ENCODE data around the gene QRICH1.

DNA sequence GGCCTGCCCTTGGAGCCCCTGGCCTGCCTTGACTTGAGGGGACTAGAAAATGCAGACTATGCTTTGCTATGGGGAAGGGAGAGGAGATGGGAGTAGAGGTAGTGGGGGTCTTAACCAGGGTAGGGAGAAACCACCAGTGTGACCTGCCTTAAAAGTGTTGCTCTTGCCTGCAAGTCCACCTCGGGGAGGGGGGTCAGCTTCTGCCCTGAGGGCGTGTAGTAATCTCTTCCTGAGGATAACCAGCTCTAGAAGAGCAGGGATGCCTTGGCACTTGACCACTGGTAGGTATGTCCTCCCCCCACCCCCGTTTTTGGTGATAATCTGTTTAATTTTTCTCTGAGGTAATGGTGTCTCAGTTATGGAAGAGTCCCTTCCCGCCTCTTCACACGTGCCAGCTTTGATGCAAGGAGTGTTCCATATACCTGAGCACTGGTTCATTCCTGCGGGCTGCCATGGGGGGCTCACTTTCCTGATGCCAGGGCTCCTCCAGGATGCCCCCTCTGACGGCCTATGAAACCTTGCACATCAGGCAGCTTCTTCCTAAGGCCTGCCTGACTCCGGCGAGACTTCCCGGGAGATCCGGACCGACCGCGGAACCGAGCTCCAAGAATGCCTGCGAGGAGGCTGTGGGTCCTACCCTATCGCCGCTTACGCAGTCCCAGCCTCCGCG is 104.6 kb downstream of the QRICH1 start:
- TF ChIP-seq, protein P1, sequence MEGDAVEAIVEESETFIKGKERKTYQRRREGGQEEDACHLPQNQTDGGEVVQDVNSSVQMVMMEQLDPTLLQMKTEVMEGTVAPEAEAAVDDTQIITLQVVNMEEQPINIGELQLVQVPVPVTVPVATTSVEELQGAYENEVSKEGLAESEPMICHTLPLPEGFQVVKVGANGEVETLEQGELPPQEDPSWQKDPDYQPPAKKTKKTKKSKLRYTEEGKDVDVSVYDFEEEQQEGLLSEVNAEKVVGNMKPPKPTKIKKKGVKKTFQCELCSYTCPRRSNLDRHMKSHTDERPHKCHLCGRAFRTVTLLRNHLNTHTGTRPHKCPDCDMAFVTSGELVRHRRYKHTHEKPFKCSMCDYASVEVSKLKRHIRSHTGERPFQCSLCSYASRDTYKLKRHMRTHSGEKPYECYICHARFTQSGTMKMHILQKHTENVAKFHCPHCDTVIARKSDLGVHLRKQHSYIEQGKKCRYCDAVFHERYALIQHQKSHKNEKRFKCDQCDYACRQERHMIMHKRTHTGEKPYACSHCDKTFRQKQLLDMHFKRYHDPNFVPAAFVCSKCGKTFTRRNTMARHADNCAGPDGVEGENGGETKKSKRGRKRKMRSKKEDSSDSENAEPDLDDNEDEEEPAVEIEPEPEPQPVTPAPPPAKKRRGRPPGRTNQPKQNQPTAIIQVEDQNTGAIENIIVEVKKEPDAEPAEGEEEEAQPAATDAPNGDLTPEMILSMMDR (IDR thresholded peaks at IDR 0.05) = no peak
- TF ChIP-seq, protein P2, sequence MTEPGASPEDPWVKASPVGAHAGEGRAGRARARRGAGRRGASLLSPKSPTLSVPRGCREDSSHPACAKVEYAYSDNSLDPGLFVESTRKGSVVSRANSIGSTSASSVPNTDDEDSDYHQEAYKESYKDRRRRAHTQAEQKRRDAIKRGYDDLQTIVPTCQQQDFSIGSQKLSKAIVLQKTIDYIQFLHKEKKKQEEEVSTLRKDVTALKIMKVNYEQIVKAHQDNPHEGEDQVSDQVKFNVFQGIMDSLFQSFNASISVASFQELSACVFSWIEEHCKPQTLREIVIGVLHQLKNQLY (CRISPR knock-in tag; IDR thresholded peaks at IDR 0.05) = no peak
- TF ChIP-seq, protein P3, sequence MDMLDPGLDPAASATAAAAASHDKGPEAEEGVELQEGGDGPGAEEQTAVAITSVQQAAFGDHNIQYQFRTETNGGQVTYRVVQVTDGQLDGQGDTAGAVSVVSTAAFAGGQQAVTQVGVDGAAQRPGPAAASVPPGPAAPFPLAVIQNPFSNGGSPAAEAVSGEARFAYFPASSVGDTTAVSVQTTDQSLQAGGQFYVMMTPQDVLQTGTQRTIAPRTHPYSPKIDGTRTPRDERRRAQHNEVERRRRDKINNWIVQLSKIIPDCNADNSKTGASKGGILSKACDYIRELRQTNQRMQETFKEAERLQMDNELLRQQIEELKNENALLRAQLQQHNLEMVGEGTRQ (CRISPR knock-in tag; IDR thresholded peaks at IDR 0.05) = no peak
- TF ChIP-seq ELF4 (CRISPR knock-in tag; IDR thresholded peaks at IDR 0.05; ENCODE audit: low read depth) (no peak), CREB1 (CRISPR knock-in tag; IDR thresholded peaks at IDR 0.05) (no peak), JUN (CRISPR knock-in tag; IDR thresholded peaks at IDR 0.05) (no peak), ZNF121 (CRISPR knock-in tag; IDR thresholded peaks at IDR 0.05) (no peak)
- TF ChIP-seq, protein P4, sequence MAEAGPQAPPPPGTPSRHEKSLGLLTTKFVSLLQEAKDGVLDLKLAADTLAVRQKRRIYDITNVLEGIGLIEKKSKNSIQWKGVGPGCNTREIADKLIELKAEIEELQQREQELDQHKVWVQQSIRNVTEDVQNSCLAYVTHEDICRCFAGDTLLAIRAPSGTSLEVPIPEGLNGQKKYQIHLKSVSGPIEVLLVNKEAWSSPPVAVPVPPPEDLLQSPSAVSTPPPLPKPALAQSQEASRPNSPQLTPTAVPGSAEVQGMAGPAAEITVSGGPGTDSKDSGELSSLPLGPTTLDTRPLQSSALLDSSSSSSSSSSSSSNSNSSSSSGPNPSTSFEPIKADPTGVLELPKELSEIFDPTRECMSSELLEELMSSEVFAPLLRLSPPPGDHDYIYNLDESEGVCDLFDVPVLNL (CRISPR knock-in tag; IDR thresholded peaks at IDR 0.05; ENCODE audit: borderline replicate concordance, low read depth) = no peak
- TF ChIP-seq, protein P5, sequence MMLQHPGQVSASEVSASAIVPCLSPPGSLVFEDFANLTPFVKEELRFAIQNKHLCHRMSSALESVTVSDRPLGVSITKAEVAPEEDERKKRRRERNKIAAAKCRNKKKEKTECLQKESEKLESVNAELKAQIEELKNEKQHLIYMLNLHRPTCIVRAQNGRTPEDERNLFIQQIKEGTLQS (CRISPR knock-in tag; conservative IDR thresholded peaks at IDR 0.05) = no peak

Data from WTC11 (cell line).